GM12801 (cell line): ENCODE data around the gene NUP153.

ENCODE experiments used
- CTCF ChIP-seq: IDR thresholded peaks from one replicate; pipeline ENCODE4 v1.5.1; 2011; ENCODE audit warnings: control low read depth; ENCODE audit not compliant: insufficient read length; ENCODE audit errors: extremely low read depth

NUP153 gene

GRCh38 chr6:17706580-17707370 is at the start of gene NUP153:
Gene NUP153, minus strand, starts transcription at chr6:17706925. Its CDS starts 538 bp downstream, at chr6:17706387.
- no peak for TF ChIP-seq CTCF

DNA sequence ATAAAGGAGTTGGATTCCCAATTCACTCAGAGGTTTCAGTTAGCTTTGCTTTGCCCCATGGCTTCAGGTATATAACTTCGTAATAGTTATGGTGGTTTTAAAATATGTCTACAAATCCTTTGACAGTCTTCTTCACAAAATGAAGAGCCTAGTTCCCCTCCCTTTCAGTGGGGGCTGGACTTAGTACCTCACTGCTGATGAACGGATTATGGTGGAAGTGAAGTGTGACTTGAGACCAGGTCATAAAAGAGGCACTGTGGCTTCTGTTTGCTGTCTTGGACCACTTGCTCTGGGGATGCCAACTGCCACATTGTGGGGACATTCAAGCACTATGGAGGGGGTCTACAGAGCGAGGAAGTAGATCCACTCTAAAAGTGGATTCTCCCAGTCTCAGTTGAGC is 47.5 kb upstream of the NUP153 start:
- TF ChIP-seq CTCF = no peak

DNA sequence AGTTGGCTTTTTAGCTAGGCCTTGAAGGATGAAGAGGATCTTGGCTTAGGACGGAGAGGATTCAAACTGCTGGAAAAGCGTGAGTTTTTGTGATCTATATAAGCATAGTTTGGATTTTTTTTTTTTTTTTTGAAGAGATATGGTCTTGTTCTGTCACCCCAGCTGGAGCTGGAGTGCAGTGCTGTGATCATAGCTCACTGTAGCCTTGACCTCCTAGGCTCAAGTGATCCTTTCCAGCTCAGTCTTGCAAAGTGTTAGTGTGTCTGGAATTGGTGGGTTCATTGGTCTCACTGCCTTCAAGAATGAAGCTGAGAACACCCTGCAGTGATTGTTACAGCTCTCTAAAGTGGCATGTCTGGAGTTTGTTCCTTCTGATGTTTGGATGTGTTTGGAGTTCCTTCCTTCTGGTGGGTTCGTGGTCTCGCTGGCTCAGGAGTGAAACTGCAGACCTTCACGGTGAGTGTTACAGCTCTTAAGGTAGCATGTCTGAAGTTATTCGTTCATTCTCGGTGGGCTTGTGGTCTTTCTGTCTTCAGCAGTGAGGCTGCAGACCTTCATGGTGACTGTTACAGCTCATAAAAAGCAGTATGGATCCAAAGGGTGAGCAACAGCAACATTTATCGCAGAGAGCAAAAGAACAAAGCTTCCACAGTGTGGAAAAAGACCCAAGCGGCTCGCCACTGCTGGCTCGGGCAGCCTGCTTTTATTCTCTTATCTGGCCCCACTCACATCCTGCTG is 37.5 kb upstream of the NUP153 start:
- TF ChIP-seq CTCF = no peak

DNA sequence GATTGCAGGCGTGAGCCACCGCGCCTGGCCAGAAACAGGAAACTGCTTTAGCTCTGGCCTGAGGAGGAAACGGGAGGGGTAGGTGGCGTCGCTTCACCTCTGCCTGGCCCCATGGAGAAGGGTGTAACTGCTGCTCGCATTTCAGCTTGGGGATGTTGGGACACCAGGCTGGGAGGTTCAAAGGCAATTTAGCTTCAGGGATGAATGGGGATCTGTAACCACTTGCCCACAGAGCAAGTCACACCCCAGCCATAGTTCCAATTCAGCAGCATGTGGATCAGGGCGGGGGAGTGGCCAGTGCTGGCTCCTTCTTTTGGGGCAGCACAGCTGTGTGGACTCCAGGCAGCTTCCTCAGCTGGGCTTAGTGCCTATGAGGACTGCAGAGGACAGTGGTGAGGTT is 34.8 kb upstream of the NUP153 start:
- no peak for TF ChIP-seq CTCF

- no peak for TF ChIP-seq CTCF
These were observed 34.0 kb upstream of the NUP153 start for GRCh38 chr6:17740559-17741220.

DNA sequence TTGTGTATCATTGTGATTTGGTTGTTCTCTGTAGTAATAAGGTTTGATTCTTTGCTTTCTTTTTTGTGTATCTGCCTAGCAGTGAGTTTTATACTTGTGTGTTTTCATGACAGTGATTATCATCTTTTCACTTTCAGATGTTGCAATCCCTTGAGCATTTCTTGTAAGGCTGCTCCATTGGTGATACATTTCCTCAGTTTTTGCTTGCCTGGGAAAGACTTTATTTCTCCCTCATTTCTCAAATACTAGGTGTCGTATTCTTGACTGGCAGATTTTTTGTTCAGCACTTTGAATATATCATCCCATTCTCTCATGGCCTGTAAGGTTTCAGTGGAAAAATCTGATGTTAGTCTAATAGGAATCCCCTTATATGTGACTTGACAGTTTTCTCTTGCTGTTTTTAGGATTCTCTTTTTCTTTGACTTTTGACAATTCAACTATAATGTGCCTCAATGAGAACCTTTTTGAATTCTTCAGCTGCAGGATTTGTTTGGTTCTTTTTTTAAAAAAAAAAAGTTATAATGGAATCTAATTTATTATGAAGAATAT is 31.1 kb upstream of the NUP153 start:
- no peak for TF ChIP-seq CTCF
